D721Med (cell line): ENCODE measurements around the gene TOX2.

Source experiments
- DNase-seq: peaks from one replicate; pipeline ENCODE4 v3.0.0; 2011; ENCODE audit warnings: low spot score; ENCODE audit not compliant: insufficient read length
- FAIRE-seq: peaks from 2 replicates; lab custom pipeline; 2011; peaks lifted over from hg19 to GRCh38; lab: Jason Lieb, UNC
- TF ChIP-seq, protein P1 (sequence below): IDR thresholded peaks from 2 replicates; pipeline ENCODE4 v1.5.1; 2012; ENCODE audit warnings: mild to moderate bottlenecking, control low read depth; ENCODE audit not compliant: insufficient read depth; ENCODE audit errors: missing control alignments

TOX2 gene

DNA sequence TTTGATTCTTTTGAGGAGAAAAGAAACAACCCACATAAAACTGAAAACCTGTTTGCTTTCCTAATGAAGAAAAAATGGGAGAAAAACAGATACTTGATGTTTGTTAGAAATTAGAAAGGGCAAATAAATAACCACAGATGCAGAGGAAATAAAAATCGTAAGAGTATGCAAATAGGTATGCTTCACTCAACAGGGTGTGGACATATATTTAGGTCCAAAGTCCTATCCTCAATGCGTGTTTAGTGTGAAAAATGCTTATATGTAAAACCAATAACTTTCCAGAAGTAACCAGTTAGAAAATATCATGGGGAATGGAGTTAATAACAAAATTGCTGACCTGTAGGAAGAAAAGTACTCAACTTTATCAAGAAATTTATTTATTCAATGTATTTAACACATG, 135.7 kb downstream of the TOX2 start:
- no peak for FAIRE-seq
- DNase-seq = no peak
- TF ChIP-seq, protein P1, sequence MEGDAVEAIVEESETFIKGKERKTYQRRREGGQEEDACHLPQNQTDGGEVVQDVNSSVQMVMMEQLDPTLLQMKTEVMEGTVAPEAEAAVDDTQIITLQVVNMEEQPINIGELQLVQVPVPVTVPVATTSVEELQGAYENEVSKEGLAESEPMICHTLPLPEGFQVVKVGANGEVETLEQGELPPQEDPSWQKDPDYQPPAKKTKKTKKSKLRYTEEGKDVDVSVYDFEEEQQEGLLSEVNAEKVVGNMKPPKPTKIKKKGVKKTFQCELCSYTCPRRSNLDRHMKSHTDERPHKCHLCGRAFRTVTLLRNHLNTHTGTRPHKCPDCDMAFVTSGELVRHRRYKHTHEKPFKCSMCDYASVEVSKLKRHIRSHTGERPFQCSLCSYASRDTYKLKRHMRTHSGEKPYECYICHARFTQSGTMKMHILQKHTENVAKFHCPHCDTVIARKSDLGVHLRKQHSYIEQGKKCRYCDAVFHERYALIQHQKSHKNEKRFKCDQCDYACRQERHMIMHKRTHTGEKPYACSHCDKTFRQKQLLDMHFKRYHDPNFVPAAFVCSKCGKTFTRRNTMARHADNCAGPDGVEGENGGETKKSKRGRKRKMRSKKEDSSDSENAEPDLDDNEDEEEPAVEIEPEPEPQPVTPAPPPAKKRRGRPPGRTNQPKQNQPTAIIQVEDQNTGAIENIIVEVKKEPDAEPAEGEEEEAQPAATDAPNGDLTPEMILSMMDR = no peak

GRCh38 chr20:44050925-44051660, 136.4 kb downstream of the TOX2 start:
- TF ChIP-seq, protein P1 = no peak
- FAIRE-seq (no peak), DNase-seq (no peak)

- DNase-seq = no peak
- FAIRE-seq = no peak
- TF ChIP-seq, protein P1 = no peak
Measured at GRCh38 chr20:44051661-44052000, 137.0 kb downstream of the TOX2 start.

DNA sequence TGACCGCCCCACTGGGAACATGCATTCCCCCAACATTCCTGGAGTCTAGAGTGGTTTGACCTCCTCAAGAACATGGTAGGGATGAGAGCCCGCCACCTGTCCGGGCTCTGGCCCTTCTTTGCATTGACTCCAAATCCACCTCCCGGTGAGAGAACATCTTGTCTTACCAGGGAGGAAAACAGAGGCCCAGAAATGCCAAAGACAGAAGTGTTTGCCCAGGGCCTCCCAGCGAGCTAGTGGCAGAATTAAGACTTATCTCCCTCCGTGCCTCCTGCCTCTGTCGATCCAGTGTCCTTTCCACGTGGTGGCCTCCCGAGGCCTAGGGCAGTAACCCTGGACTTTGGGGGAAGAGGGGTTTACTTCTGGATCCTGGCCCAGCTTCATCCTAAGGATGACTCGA, 137.5 kb downstream of the TOX2 start:
- FAIRE-seq = no peak

DNA sequence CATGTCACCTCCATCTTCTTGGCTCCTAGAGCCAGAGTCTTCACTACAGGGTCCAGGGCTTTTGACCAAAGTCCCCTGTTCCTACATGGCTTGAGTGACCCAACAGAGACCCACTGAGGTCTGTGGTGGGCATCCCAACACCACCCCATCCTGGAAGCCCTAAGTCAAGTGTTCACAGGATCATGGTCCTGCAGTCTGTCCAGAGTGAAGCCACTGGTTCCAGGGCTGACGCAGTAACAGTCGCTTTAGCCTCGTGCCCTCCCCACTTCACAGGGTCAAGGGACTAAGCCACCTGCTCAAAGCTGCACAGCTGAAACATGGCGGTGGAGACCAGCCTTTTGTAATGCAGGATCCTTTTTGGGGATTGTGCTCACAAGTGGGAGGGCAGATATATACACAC, 138.4 kb downstream of the TOX2 start:
- FAIRE-seq = no peak

More for the DNA sequence above, 137.5 kb downstream of the TOX2 start:
- DNase-seq = no peak
- TF ChIP-seq, protein P1 = no peak

GRCh38 chr20:44054118-44054517, 139.5 kb downstream of the TOX2 start:
- TF ChIP-seq, protein P1 = no peak
- DNase-seq = no peak
- FAIRE-seq = no peak

More for the DNA sequence above, 138.4 kb downstream of the TOX2 start:
- TF ChIP-seq, protein P1 = no peak
- DNase-seq = no peak

- no peak for FAIRE-seq
- TF ChIP-seq, protein P1 = no peak
- no peak for DNase-seq
Measured at GRCh38 chr20:44054849-44055248, 140.2 kb downstream of the TOX2 start.
